Skin of body (tissue), 2 donors: ENCODE measurements around the gene ZNF273. TPM values are rescaled to one million over a fixed set of nuclear protein-coding genes. Genes with fewer than 3 reads are reported as not detected.
A peak's percentile ranks its signal among the peaks of the same experiment; 100 is the strongest.
"Not testable (repeated sequence)": the region's sequence is repeated elsewhere in the genome, so short reads cannot be mapped to it uniquely, and the experiment has no call there.

ENCODE experiments used
- DNase-seq: peaks from one replicate; lab custom pipeline; 2025; lab: John Stamatoyannopoulos, UW
- total RNA-seq: library from RNA; depleted of rRNA; stranded (reverse); fragments of >200 nt; gene quantifications from one replicate; pipeline ENCODE4 v1.2.3, GENCODE V29; 2014

ZNF273 gene
- total RNA-seq: 10.7 TPM

DNA sequence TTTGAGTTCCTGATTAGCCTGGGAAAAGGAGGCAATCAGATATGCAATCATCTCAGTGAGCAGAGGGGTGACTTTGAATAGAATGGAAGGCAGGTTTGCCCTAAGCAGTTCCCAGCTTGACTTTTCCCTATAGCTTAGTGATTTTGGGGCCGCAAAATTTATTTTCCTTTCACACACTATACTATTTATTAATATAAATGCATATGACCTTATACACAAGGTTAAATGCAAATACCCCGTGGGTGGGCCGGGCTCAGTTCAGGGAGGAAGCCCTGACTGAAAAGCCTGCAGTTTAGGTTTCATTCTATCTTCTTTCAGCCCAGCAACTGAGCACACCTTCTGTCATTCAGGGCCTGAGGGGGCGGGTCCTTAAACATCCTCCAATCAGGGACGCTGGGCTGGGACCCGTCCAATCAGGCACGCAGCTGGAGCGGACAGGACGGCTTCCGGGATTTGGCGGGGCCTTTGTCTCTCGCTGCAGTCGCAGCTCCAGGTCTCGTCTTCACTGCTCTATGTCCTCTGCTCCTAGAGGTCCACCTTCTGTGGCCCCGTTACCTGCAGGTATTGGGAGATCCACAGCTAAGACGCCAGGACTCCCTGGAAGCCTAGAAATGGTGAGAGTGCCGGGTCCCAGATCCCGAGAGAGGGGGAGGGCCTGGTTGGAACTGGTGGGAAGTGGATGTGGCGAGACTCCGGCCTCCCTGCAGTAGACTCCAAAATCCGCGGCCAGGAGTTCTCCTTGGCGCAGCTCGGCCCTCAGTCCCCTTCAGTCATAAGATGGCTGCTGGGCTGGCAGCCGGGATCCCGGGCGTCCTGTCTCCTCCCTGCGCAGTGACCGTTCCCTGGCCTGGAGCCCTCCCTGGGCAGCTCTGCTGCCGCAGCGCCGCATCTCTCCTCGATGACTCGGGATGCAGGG is at the start of gene ZNF273:
ZNF273 (plus strand) TSS at position 468 of the 916 bp plus-strand sequence; CDS start at position 513, 45 bp downstream.
- DNase-seq: peak; percentile 73

- DNase-seq: no peak
Measured at GRCh38 chr7:64853679-64854078, 49.4 kb upstream of the ZNF273 start.

DNA sequence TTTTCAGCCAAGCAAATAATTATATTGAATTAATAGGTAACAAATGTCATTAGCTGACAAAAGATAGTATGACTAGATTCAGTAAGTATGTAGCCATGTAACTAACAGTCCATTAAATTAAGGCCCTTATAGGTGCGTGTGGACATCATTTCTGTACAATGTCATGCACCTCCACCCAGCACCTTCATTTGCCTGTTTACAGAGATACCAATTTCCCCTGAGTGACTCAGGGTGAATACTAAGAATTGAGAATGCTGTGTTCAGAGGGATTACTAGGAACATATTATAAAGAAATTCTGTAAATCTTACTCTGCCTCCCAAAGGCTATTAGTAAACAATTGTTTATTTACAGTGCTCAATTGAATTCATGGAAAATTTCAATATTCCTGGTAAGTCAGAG is 48.1 kb upstream of the ZNF273 start:
- DNase-seq: no peak

- no peak for DNase-seq
Measured at GRCh38 chr7:64863021-64863420, 40.1 kb upstream of the ZNF273 start.

- DNase-seq: not testable (repeated sequence)
Measured at GRCh38 chr7:64863530-64863929, 39.5 kb upstream of the ZNF273 start.

- no peak for DNase-seq
Measured at GRCh38 chr7:64863969-64864368, 39.1 kb upstream of the ZNF273 start.

DNA sequence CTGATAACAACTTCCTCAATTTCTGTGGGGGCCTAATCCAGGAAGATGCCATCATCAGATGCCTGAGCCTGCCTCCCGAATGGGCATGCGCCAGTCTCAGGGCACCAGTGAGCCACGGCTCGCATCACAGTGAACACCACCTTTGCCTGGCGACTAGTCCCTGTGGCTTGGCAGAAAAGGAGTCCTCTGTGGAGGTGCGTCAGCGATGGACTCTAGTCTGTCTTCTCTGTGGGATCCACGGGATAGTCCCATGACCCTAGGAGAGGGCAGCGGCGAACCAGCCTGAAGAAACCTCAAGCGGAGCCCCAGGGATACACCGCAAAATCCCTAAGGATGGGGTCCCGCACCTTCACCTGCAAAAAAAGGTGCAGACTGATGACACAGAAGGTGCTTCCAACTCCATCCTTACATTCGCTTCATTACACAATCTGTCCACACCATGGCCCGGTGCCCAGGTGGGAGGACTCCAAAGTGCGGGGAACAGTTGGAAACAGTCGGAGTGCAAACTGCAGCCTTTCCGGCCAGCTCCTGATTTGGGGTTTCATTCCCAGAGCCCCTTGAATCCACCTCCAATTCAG is 35.1 kb upstream of the ZNF273 start:
- DNase-seq: no peak

GRCh38 chr7:64868499-64868898 is 34.6 kb upstream of the ZNF273 start:
- no peak for DNase-seq

DNA sequence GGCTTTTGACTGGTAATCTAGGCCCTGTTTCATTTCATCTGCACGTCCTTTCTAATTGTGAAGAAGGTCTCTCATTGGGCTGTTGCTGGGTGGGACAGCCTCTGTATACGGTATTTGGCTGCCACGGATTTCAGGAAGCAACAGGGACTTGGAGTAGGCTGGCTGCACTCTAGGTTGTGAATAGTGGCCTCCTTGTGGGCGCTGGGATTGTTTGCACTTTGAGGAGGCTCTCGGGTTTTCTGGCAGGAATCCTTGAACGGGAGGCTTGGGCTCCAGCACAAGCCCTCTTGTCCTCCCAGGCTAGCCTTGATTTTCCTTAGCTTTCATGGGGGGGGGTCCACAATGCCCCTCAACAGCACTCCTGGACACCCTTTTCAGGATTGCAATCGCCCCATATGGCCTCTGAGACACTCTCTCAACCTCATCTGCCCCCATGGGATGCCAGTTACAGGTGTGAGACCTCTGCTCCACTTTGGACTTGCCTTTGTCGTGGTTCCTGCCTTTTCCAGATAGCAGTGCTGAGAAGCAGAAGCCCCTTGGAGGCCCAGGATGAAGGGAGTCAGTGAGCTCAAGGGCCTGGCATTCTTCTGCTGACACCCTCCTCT is 33.9 kb upstream of the ZNF273 start:
- DNase-seq: no peak

- no peak for DNase-seq
Measured at GRCh38 chr7:64869912-64870562, 33.0 kb upstream of the ZNF273 start.

DNA sequence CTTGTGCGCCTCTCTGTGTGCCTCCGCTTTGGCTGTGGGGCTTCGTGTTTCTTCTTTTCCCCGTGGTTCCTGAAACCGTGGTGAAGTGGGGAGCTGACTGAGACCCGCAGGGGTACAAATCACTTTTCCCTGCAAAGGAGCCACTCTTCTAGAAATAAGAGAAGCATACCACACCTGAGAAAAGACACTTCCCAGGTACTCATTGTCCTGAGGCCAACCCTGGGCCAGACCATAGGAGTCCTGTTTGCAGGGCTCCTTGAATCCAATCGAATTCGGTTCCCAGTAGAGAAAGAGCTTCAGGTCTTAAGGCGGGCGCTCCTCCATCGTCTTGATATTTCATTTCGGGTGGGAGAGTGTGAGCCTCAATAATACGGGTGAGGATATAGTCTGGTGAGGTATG is 32.4 kb upstream of the ZNF273 start:
- no peak for DNase-seq

GRCh38 chr7:64871761-64872160 is 31.3 kb upstream of the ZNF273 start:
- no peak for DNase-seq

- DNase-seq: no peak
Measured at GRCh38 chr7:64872351-64873154, 30.5 kb upstream of the ZNF273 start.

- no peak for DNase-seq
Measured at GRCh38 chr7:64873155-64873500, 29.9 kb upstream of the ZNF273 start.

DNA sequence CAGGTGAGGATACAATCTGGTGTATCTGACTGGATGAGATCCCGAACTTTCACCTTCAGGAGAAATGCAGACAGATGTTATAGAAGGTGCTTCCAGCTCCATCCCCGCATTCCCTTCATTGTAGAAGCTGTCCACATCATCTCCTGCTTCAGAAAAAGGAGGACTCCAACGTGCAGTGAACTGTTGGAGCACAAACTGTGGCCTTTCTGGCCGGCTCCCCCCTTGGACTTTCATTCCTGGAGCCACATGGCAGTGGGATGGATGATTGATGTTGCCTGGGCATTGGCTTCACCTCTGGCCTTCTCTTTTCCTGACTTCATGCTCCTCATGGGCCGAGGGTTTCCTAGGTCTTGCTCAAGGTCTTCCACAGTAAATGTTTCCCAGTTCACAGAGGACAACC is 29.6 kb upstream of the ZNF273 start:
- DNase-seq: no peak

- DNase-seq: no peak
Measured at GRCh38 chr7:64874114-64874513, 29.0 kb upstream of the ZNF273 start.

- DNase-seq: no peak
Measured at GRCh38 chr7:64874562-64875250, 28.4 kb upstream of the ZNF273 start.

GRCh38 chr7:64875258-64875657 is 27.8 kb upstream of the ZNF273 start:
- no peak for DNase-seq

GRCh38 chr7:64875658-64876406 is 27.2 kb upstream of the ZNF273 start:
- DNase-seq: no peak
